Choroid plexus epithelial cell (primary cell): Measurements from ENCODE around the gene KLHDC8A.
A peak's percentile ranks its signal among the peaks of the same experiment; 100 is the strongest.

Experiments
- DNase-seq: peaks from one replicate; pipeline ENCODE4 v3.0.0-alpha.2; 2010; ENCODE audit warnings: low read depth
- H3K4me3 ChIP-seq: 2 replicates; pipeline ENCODE4 v1.5.1; 2011; ENCODE audit warnings: low read depth, mild to moderate bottlenecking, control low read depth, low read length, moderate library complexity
- TF ChIP-seq, protein P1 (sequence below): conservative IDR thresholded peaks from 2 replicates; pipeline ENCODE4 v1.5.1; 2011; ENCODE audit warnings: low read depth, mild to moderate bottlenecking, control low read depth, inconsistent platforms, low read length, moderate library complexity

Gene KLHDC8A

DNA sequence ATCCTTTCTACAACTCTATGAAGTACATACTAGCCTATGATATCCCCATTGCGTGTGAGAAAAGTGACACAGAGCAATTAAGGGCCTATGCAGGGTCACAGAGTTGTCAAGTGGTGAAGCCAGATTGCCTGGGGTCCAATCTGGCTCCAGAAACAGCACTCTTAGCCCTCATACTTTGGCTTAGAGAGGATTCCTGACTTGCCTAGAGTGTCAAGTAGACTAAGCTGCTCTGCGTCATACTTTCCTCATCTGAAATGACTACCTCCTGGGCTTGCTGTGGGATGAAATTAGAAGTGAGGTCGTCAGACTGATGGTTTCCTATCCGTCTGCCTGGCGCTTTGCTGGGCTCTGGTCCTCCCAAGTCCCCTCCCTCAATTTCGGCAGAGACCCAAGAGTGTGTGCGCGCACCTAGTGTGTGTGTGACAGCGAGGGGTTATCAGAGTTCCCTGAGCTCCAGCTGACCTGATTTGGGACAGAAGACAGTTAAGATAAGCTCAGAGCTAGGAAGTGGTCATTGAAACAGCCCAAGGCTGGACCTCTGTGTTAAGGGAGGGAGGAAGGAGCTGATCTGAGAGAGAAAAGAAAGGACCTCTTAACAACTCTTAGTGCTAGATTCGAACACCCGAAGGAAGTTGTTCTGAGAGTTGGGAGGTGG, 29.8 kb downstream of the KLHDC8A start:
- H3K4me3 ChIP-seq = no peak overlapping the region
- TF ChIP-seq, protein P1, sequence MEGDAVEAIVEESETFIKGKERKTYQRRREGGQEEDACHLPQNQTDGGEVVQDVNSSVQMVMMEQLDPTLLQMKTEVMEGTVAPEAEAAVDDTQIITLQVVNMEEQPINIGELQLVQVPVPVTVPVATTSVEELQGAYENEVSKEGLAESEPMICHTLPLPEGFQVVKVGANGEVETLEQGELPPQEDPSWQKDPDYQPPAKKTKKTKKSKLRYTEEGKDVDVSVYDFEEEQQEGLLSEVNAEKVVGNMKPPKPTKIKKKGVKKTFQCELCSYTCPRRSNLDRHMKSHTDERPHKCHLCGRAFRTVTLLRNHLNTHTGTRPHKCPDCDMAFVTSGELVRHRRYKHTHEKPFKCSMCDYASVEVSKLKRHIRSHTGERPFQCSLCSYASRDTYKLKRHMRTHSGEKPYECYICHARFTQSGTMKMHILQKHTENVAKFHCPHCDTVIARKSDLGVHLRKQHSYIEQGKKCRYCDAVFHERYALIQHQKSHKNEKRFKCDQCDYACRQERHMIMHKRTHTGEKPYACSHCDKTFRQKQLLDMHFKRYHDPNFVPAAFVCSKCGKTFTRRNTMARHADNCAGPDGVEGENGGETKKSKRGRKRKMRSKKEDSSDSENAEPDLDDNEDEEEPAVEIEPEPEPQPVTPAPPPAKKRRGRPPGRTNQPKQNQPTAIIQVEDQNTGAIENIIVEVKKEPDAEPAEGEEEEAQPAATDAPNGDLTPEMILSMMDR = no peak
- no peak for DNase-seq

DNA sequence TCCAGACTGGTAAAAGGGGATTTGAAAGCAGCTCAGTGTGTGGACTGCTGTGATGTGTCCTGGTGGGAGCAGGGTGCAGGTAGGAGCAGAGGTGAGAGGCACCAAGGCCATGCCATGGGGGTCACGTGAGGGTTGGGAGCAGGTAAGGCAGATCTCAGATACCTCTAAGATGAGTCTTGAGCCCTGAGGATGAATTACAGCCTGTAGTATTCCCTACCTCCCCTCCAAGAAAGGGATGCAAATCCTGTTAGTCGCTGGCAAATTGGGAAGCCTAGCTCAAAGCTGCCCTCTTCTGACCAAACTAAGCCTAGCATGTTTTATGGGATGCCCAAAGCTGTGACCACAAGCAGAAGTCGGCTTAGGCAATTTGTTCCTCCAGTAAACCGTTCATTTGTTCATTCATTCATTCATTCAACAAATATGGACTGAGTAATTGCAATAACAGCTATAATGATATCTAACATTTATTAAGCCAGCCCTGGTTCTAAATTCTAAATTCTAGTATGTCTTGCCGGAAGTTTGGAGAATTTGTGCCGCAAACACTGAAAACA, 31.3 kb downstream of the KLHDC8A start:
- no peak overlapping the region for H3K4me3 ChIP-seq
- DNase-seq = peak; percentile 90
- TF ChIP-seq, protein P1 = peak; percentile 96

DNA sequence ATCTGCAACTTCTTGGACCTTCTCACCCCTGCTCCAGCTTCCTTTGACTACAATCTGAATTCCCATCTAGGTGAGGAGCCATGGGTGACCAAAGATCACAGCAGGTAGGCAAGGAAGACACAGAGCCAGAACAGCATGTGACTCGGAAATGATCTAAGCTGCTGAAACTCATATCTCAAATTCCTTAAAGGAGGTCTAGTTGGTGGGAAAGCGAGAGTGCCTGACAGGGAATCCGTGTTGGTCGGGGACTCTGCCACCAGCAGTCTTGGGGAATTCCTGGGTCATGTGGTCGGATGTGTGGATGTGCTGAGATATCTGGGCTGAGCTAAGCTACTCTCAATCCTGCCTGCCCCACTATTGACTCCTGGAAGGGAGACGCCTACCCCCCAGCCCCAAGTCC, 31.9 kb downstream of the KLHDC8A start:
- peak; percentile 82 for DNase-seq
- no peak overlapping the region for H3K4me3 ChIP-seq
- TF ChIP-seq, protein P1 = no peak

DNA sequence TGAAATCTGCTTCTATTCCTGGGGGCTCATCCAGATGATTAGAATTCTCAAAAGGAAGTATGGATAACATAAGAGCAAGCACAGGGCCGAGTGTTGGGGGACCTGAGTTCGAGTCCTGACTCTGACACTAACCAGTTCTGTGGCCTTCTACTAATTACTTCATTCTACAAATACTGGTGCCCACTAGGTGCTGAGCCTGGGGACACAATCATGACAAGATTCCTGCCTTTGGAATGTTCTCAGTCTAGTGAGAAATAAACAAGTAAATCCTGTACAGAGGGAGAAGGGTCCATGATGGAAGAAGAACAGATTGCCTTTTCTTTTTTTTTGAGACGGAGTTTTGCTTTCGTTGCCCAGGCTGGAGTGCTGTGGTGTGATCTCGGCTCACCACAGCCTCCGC, 32.9 kb downstream of the KLHDC8A start:
- no peak overlapping the region for H3K4me3 ChIP-seq
- TF ChIP-seq, protein P1 = no peak
- no peak for DNase-seq

DNA sequence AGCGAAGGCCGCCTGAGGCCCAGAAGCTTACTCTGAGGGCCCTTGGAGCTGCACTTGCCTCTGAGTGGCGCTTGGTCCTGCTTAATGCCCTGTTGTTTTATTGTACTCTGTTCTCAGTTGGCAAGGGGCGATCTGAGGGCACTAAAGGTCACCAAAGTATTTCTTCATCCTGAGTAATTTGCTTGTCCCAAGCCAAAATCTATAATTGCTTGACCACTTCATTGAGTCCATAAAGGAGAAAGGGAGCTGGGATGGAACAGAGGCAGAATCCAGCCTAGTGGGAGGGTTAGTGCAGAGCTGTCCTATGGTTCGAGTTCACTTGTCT, 34.8 kb downstream of the KLHDC8A start:
- DNase-seq = no peak
- TF ChIP-seq, protein P1 = no peak
- H3K4me3 ChIP-seq = peak overlapping the region; percentile 92

DNA sequence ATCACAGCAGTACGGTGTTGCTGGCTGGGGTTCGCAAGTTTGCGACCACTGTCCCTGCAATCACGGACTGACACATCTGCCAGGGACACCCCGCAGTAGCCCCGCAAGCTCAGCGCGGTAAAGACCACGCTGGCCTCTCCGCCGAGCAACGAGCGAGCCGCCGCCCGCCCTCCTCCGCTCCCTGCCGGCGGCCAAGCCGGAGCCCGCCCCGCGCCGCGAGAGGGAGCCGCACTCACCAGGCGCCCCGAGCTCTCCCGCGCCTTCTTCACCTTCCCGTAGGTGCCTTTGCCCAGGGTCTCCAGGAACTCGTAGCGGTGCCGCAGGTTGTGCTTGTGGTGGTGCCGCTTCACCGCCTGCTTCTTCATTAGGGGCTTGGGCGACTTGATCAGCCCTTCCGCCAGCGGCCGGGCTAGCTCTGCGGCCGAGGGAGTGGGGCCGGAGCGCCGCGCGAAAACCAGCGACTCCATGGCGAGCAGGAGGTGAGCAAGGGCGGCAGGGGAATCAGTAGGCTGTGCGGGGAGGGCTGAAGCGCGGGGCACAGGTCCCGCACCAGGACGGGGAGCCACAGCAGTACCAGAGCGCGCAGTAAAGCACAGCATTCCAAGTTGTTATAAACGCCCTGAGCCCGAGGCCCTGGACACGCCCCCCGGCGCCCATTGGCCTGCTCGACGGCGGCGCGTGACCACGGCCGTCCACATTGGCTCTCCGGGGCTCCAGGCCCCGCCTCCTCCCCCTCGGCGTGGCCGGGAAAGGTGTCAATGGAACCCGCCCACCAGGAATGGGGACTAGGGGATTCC, 35.4 kb downstream of the KLHDC8A start, which contains the start of gene NUAK2:
TSS of gene NUAK2 (minus strand) at position 584 of the 797 bp plus-strand sequence. CDS start at position 467, 117 bp downstream.
- TF ChIP-seq, protein P1 = peak; percentile 35
- peak; percentile 91 for DNase-seq
- H3K4me3 ChIP-seq = peak within 1 kb of the TSS; percentile 92
